Measurements from ENCODE around the gene BSCL2.
A peak's percentile ranks its signal among the peaks of the same experiment; 100 is the strongest.
"Not testable (repeated sequence)": the region's sequence is repeated elsewhere in the genome, so short reads cannot be mapped to it uniquely, and the experiment has no call there.

BSCL2 gene

DNA sequence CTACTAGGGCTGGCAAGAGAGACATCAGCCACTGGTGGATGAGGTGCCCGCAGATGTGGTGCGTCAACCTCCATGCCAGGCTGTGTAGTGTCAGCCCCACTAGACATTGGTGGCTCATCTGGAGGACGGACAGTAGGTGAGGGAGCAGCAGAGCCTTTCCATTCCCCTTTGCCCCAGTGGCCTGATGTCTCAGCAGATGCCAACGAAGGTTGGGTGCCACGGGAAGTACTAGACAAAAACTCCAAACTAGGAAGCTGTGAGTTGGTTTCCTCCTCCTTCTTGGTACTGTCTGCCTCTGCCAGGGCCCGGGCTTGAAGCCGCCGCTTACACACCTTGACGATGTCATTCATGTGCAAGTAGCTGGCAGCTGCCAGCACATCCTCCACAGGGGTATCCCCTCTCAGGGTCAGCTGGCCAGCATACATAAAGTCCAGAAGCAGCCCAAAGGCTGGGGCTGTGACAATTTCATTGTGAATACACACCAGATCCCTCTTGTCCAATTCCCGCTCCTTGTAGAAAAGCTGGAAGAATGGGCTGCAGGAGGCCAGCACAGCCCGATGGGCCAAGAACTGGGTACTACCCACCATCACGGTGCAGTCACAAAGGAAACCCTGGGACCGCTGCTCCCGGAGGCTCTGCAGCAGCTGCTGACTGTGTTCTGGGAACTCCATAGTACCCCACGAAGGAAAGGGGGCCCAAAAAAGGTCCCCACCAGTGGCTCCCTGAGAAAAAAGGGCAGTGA lies 45.9 kb upstream of the BSCL2 start:
- no peaks in the 10 kb centered on the region for H3K27me3 ChIP-seq (ENCODE audit: control insufficient read depth, low read length)
- peak overlapping the region; percentile 55 for H3K4me2 ChIP-seq (ENCODE audit: low read length)
- H3K4me3 ChIP-seq (ENCODE audit: low read length), result peak overlapping the region; percentile 93
- H3K4me1 ChIP-seq (ENCODE audit: control insufficient read depth, low read length), result peaks cover 16% of the 10 kb centered on the region
- H3K36me3 ChIP-seq (ENCODE audit: control insufficient read depth, low read length), result peaks cover 12% of the 10 kb centered on the region
- peaks cover 5% of the 10 kb centered on the region for H3F3A ChIP-seq (ENCODE audit: control insufficient read depth, insufficient read depth)
- H3K79me2 ChIP-seq (ENCODE audit: control insufficient read depth, low read length), result peaks cover 20% of the 10 kb centered on the region
- no peaks in the 10 kb centered on the region for H3K9me3 ChIP-seq (ENCODE audit: control insufficient read depth, insufficient read depth, low read length)
- no peaks in the 10 kb centered on the region for H4K20me1 ChIP-seq (ENCODE audit: control insufficient read depth, insufficient read depth, low read depth, low read length)
- TF ChIP-seq, protein P1, sequence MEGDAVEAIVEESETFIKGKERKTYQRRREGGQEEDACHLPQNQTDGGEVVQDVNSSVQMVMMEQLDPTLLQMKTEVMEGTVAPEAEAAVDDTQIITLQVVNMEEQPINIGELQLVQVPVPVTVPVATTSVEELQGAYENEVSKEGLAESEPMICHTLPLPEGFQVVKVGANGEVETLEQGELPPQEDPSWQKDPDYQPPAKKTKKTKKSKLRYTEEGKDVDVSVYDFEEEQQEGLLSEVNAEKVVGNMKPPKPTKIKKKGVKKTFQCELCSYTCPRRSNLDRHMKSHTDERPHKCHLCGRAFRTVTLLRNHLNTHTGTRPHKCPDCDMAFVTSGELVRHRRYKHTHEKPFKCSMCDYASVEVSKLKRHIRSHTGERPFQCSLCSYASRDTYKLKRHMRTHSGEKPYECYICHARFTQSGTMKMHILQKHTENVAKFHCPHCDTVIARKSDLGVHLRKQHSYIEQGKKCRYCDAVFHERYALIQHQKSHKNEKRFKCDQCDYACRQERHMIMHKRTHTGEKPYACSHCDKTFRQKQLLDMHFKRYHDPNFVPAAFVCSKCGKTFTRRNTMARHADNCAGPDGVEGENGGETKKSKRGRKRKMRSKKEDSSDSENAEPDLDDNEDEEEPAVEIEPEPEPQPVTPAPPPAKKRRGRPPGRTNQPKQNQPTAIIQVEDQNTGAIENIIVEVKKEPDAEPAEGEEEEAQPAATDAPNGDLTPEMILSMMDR (IDR thresholded peaks at IDR 0.05; ENCODE audit: low read depth, low read length, poor library complexity, severe bottlenecking), result no peak
- no peak for TF ChIP-seq EZH2phosphoT487 (IDR thresholded peaks at IDR 0.05; ENCODE audit: borderline replicate concordance, low read length)
- no peak overlapping the region for H3K27ac ChIP-seq (ENCODE audit: low read depth, low read length)
- H3K9me2 ChIP-seq (replicated peaks; ENCODE audit: control insufficient read depth, low read length), result no peaks in the 10 kb centered on the region

DNA sequence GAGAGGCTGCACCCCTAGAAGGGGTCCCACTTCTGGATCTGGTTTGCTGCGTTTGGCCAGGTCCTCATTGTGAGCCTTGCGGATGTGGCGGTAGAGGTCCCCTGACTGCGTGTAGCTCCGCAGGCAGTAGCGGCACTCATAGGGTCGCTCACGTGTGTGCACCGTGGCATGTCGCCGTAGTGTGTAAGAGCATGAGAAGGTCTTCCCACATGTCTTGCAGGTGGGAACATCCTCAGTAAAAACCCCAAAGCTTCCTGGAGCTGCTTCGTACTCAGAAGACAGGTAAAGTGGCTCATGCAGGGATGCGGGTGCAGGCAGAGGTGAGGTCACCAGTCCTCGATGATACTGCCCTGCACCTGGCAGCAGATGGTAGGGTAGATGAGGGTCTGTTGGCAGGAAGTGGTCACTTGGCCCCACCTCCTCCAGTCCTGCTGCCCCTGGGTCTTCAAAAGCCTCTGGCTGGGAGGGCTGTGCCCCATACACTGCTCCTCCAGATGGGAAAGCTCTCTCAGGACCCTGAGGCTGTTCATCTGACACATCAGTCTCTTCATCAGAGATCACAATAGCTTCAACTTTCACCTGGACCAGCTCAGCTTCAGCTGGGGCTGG lies 45.1 kb upstream of the BSCL2 start:
- H3F3A ChIP-seq (ENCODE audit: control insufficient read depth, insufficient read depth), result peaks cover 13% of the 10 kb centered on the region
- no peaks in the 10 kb centered on the region for H3K9me3 ChIP-seq (ENCODE audit: control insufficient read depth, insufficient read depth, low read length)
- no peaks in the 10 kb centered on the region for H4K20me1 ChIP-seq (ENCODE audit: control insufficient read depth, insufficient read depth, low read depth, low read length)
- no peak overlapping the region for H3K27ac ChIP-seq (ENCODE audit: low read depth, low read length)
- H3K79me2 ChIP-seq (ENCODE audit: control insufficient read depth, low read length), result peaks cover 20% of the 10 kb centered on the region
- H3K4me3 ChIP-seq (ENCODE audit: low read length), result no peak overlapping the region
- H3K4me1 ChIP-seq (ENCODE audit: control insufficient read depth, low read length), result peaks cover 19% of the 10 kb centered on the region
- H3K27me3 ChIP-seq (ENCODE audit: control insufficient read depth, low read length), result no peaks in the 10 kb centered on the region
- no peak overlapping the region for H3K4me2 ChIP-seq (ENCODE audit: low read length)
- H3K9me2 ChIP-seq (replicated peaks; ENCODE audit: control insufficient read depth, low read length), result no peaks in the 10 kb centered on the region
- TF ChIP-seq EZH2phosphoT487 (IDR thresholded peaks at IDR 0.05; ENCODE audit: borderline replicate concordance, low read length), result no peak
- TF ChIP-seq, protein P1 (IDR thresholded peaks at IDR 0.05; ENCODE audit: low read depth, low read length, poor library complexity, severe bottlenecking), result no peak
- H3K36me3 ChIP-seq (ENCODE audit: control insufficient read depth, low read length), result peaks cover 12% of the 10 kb centered on the region

DNA sequence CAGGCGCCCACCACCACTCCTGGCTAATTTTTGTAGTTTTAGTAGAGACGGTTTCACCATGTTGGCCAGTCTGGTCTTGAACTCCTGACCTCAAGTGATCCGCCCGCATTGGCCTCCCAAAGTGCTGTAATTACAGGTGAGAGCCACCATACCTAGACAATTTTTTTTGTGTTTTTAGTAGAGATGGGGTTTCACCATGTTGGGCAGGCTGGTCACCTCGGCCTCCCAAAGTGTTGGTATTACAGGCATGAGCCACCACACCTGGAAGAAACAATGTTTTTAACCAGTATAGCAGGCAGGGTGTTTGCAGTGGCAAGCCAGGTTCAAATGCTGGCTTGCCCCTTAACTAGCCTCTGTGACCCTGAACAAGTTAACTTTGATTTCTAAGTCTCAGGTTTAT lies 42.7 kb upstream of the BSCL2 start:
- H3K9me3 ChIP-seq (ENCODE audit: control insufficient read depth, insufficient read depth, low read length); H4K20me1 ChIP-seq (ENCODE audit: control insufficient read depth, insufficient read depth, low read depth, low read length); H3K4me3 ChIP-seq (ENCODE audit: low read length); H3K27ac ChIP-seq (ENCODE audit: low read depth, low read length); H3K4me2 ChIP-seq (ENCODE audit: low read length); H3K9me2 ChIP-seq (replicated peaks; ENCODE audit: control insufficient read depth, low read length); H3K27me3 ChIP-seq (ENCODE audit: control insufficient read depth, low read length): not testable (repeated sequence)
- Histone ChIP-seq H3K36me3 (ENCODE audit: control insufficient read depth, low read length) (peaks cover 12% of the 10 kb centered on the region), H3K79me2 (ENCODE audit: control insufficient read depth, low read length) (peaks cover 20% of the 10 kb centered on the region), H3F3A (ENCODE audit: control insufficient read depth, insufficient read depth) (peaks cover 11% of the 10 kb centered on the region), H3K4me1 (ENCODE audit: control insufficient read depth, low read length) (peaks cover 18% of the 10 kb centered on the region)

DNA sequence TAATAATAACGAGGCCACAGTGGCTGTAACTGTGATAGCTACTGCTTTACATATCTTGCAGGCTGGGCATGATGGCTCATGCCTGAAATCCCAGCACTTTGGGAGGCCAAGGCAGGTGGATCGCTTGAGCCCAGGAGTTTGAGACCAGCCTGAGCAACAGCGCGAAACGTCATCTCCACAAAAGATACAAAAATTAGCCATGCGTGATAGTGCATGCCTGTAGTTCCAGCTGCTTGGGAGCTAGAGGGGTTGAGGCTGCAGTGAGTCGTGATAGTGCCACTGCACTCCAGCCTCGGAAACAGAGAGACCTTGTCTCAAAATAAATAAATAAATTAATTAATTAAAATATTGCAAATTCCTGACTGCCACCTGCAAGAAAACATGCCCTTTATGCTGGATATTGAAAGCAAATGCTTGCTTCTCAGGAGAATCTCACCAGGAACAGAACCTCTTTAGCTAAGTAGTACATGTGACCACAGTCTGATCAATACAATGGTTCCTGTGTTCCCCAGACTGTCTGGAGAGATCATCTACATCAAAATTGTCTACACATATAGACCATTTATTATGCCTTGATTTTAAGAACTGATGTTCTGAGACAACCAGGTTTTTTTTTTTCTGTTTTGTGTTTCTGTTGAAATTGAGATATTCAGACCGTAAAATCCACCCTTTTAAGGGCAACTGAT lies 40.4 kb upstream of the BSCL2 start:
- TF ChIP-seq EZH2phosphoT487 (IDR thresholded peaks at IDR 0.05; ENCODE audit: borderline replicate concordance, low read length), result no peak
- TF ChIP-seq, protein P1 (IDR thresholded peaks at IDR 0.05; ENCODE audit: low read depth, low read length, poor library complexity, severe bottlenecking), result no peak
- Histone ChIP-seq H3K9me3 (ENCODE audit: control insufficient read depth, insufficient read depth, low read length) (no peaks in the 10 kb centered on the region), H3K4me1 (ENCODE audit: control insufficient read depth, low read length) (peaks cover 6% of the 10 kb centered on the region; the same call in 1 of the 2 replicates), H3F3A (ENCODE audit: control insufficient read depth, insufficient read depth) (peaks cover 15% of the 10 kb centered on the region), H3K9me2 (replicated peaks; ENCODE audit: control insufficient read depth, low read length) (no peaks in the 10 kb centered on the region), H3K79me2 (ENCODE audit: control insufficient read depth, low read length) (peaks cover 10% of the 10 kb centered on the region), H3K4me2 (ENCODE audit: low read length) (no peak overlapping the region), H3K4me3 (ENCODE audit: low read length) (no peak overlapping the region), H4K20me1 (ENCODE audit: control insufficient read depth, insufficient read depth, low read depth, low read length) (no peaks in the 10 kb centered on the region), H3K36me3 (ENCODE audit: control insufficient read depth, low read length) (peaks cover 8% of the 10 kb centered on the region), H3K27me3 (ENCODE audit: control insufficient read depth, low read length) (no peaks in the 10 kb centered on the region), H3K27ac (ENCODE audit: low read depth, low read length) (no peak overlapping the region)
